Stimulated activated CD8-positive, alpha-beta memory T cell treated with anti-CD3 and anti-CD28 coated beads, Interleukin-4, amount 100 ng/mL, for 48 hours (primary cell): ENCODE measurements around the gene FAM217B.

ENCODE experiments used
- DNase-seq: peaks from one replicate; pipeline ENCODE4 v3.0.0-alpha.2; 2020

FAM217B gene

DNA sequence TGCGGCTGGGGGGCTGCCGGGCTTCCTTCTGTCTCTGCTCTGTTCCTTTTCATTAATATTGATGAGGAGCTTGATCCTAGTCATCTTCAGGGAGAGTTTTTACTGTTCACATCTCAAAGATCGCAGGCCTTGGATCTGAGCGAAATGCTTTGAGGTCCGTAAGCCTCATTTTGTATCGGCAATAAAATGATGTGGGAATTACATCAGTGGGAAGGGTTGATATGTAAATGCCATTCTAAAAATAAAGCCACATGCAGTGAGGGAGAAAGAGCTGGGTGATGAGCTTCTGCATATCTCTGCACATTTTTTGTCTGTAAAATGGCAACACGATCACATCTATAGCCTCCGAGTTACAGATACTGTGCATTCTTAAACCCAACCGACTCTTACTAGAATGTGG lies 42.9 kb downstream of the FAM217B start:
- no peak for DNase-seq

DNA sequence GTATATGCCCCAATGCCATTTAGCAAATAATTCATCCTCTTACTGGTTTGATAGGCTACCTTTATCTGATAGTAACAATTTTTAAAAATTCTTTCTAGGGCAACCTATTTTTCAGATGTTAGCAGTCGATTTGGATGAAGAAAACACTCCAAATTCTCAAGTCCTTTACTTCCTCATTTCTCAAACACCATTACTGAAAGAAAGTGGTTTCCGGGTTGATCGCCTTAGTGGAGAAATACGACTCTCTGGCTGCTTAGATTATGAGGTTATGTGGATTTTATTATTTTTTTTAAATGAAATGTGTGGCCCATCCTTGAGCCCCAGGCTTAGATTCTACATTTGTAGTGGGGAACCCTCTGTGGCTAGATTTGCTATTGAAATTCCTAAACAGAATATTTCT lies 44.4 kb downstream of the FAM217B start:
- no peak for DNase-seq

GRCh38 chr20:59985164-59985563 lies 45.0 kb downstream of the FAM217B start:
- no peak for DNase-seq

GRCh38 chr20:59985864-59986263 lies 45.7 kb downstream of the FAM217B start:
- DNase-seq, result peak; percentile 27

- DNase-seq, result no peak
Observed at GRCh38 chr20:59987135-59987534, 46.9 kb downstream of the FAM217B start.

- no peak for DNase-seq
Observed at GRCh38 chr20:59988141-59988540, 48.0 kb downstream of the FAM217B start.

GRCh38 chr20:59992526-59993084 lies 52.4 kb downstream of the FAM217B start:
- DNase-seq, result no peak

DNA sequence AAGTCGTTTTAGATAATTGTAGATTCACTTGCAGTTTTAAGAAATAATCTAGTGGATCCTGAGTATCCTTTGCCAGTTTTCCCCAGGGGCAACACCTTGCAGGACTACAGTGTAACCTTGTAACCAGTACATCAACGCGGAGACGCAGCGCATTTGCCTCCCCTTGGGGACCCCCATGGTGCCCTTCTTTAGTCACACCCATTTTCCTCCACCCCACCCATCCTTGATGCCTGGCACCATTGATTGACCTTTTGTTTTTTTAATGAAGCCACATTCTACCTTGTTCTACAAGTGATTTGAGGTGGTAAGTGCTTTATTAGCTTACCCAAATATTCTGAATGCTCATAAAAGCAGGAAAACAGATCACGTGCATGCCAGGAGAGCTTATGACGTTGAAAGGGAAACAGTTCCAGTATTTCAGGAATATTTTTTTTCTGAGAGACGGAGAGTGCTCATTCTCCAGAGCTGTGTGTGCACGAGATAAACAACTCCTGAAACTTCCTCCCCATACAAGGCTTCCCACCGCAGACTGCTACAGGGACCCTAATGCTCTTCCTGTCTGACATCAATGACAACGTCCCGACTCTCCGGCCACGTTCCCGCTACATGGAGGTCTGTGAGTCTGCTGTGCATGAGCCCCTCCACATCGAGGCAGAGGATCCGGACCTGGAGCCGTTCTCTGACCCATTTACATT lies 53.7 kb downstream of the FAM217B start:
- no peak for DNase-seq

DNA sequence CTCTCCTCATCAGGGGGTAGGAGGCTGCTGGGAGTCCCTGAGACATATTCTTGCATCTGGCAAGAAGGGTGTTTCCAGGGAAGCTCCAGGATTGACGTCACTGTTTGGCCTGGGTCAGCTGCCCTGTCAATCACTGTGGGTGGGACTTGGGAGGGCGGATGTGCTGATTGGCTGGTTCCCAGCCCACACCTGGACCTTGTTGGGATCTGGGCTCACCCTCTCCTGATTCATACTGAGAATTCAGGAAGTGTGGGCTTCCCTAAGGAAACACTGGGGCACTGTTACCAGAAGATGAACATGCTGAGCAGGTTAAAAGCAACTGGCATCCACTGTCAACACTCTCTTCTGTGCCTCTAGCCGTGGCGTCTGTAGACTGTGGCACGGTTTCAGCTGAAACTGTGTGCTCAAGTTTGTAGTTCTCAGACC lies 54.5 kb downstream of the FAM217B start:
- DNase-seq, result no peak

DNA sequence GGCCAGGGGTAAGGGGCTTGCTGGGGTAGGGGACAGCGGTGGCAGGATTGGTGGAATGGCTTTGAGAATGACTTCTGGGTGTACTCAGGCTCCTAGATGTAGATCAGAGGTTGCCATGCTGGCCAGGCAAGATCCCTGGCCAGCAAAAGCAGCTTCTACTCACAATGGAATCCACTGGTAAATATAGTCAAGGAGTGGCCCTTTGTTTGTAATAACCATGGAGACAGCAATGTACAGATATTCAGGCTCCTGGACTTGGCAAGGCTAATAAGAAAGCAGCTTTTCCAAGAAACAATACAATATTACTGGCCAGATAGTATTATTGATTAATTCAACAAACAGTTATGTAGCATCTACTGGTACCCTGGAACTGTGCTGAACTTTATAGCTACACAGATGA lies 55.9 kb downstream of the FAM217B start:
- no peak for DNase-seq

GRCh38 chr20:59997896-59998295 lies 57.7 kb downstream of the FAM217B start:
- no peak for DNase-seq
